BJ (cell line): ENCODE measurements around the gene PFN3. TPM values are rescaled to one million over a fixed set of nuclear protein-coding genes. Genes with fewer than 3 reads are reported as not detected.

Source experiments
- CTCF ChIA-PET: fragments of 350-600 bp; formaldehyde crosslinking; extraction: SDS; loops from one replicate; lab custom pipeline; 2021; ENCODE audit warnings: antibody characterized with exemption, inconsistent platforms; lab: Yijun Ruan, JAX
- POLR2A ChIA-PET: fragments of 300-600 bp; sonication (Branson Sonifier 250); formaldehyde crosslinking; extraction: SDS; loops from one replicate; lab custom pipeline; 2021; ENCODE audit warnings: antibody characterized with exemption; lab: Charles Lee
- DNase-seq: peaks from one replicate; pipeline ENCODE4 v3.0.0-alpha.2; 2011; ENCODE audit warnings: low read depth
- H3K27me3 ChIP-seq: 2 replicates; pipeline ENCODE4 v1.6.0; 2011; ENCODE audit warnings: low read length; ENCODE audit not compliant: control insufficient read depth, insufficient read depth
- H3K36me3 ChIP-seq: 2 replicates; pipeline ENCODE4 v1.5.1; 2011; ENCODE audit warnings: low read length; ENCODE audit not compliant: control insufficient read depth, insufficient read depth
- H3K4me3 ChIP-seq: 2 replicates; pipeline ENCODE4 v1.5.1; 2011; ENCODE audit warnings: low read depth, mild to moderate bottlenecking, control low read depth, low read length
- CTCF ChIP-seq: IDR thresholded peaks from 2 replicates; pipeline ENCODE4 v1.5.1; 2011; ENCODE audit warnings: low read depth, mild to moderate bottlenecking, control low read depth, inconsistent platforms, low read length, moderate library complexity; ENCODE audit not compliant: insufficient read depth
- polyA plus RNA-seq: library from polyadenylated mRNA; depleted of rRNA; stranded (reverse); fragments of >200 nt; gene quantifications from 2 replicates; pipeline ENCODE4 v1.2.3, GENCODE V29; 2011; rRNA removed

Gene PFN3
- polyA plus RNA-seq, 1 experiment, result not detected

- DNase-seq, result no peak
- POLR2A ChIA-PET, result no interaction called here
Measured at GRCh38 chr5:177350776-177351391, 49.6 kb downstream of the PFN3 start.

More at GRCh38 chr5:177350776-177351391, 49.6 kb downstream of the PFN3 start:
- TF ChIP-seq CTCF, result no peak
- CTCF ChIA-PET, result interaction anchor here (0.6 to 1.6 kb wide), 8 partner anchors 10 to 239 kb away, joined by 3 to 9 read pairs (median 4); no protein-coding TSS in a partner anchor
- Histone ChIP-seq H3K27me3 (0 out of 2 replicates have a peak, but pooled peaks cover 1% of the 10 kb centered on the region), H3K36me3 (peaks cover 5% of the 10 kb centered on the region), H3K4me3 (peak overlapping the region; percentile 98)

Other genes with a start within 250 kb of the PFN3 start
- 39.7 and 54.7 TPM in 2 replicates for gene RAB24, start 96.9 kb downstream of the PFN3 start, polyA plus RNA-seq
- 182 and 245 TPM in 2 replicates for gene PRELID1, start 96.9 kb downstream of the PFN3 start, polyA plus RNA-seq
- 11.8 and 18.1 TPM in 2 replicates for gene MXD3, start 88.8 kb downstream of the PFN3 start, polyA plus RNA-seq
- 228 and 248 TPM in 2 replicates for gene LMAN2, start 49.0 kb downstream of the PFN3 start, polyA plus RNA-seq
- gene RGS14, start 42.7 kb downstream of the PFN3 start, polyA plus RNA-seq, result 4.1 and 6.0 TPM in 2 replicates
- gene SLC34A1, start 16.2 kb downstream of the PFN3 start, polyA plus RNA-seq, result not detected in 2 replicates
- 0.67 and 0.69 TPM in 2 replicates for gene F12, start 8.9 kb upstream of the PFN3 start, polyA plus RNA-seq
- gene GRK6, start 26.0 kb upstream of the PFN3 start, polyA plus RNA-seq, result 24.0 and 37.7 TPM in 2 replicates
- gene PRR7, start 46.2 kb upstream of the PFN3 start, polyA plus RNA-seq, result 1.6 TPM in 2 replicates
- 103 and 176 TPM in 2 replicates for gene DBN1, start 73.0 kb upstream of the PFN3 start, polyA plus RNA-seq
- 344 and 624 TPM in 2 replicates for gene PDLIM7, start 96.9 kb upstream of the PFN3 start, polyA plus RNA-seq
- 0.92 and 1.2 TPM in 2 replicates for gene DOK3, start 109.2 kb upstream of the PFN3 start, polyA plus RNA-seq
- gene DDX41, start 116.3 kb upstream of the PFN3 start, polyA plus RNA-seq, result 93.3 and 144 TPM in 2 replicates
- gene FAM193B, start 153.9 kb upstream of the PFN3 start, polyA plus RNA-seq, result 23.1 and 31.9 TPM in 2 replicates
- gene TMED9, start 191.5 kb upstream of the PFN3 start, polyA plus RNA-seq, result 310 and 391 TPM in 2 replicates
- gene B4GALT7, start 199.5 kb upstream of the PFN3 start, polyA plus RNA-seq, result 23.2 and 39.5 TPM in 2 replicates